ENCODE data around the gene NECTIN3. TPM values are rescaled to one million over a fixed set of nuclear protein-coding genes. Genes with fewer than 3 reads are reported as not detected.

Gene NECTIN3
- total RNA-seq, 1 donor from 2014 or later = 0.68 TPM

- ATAC-seq = no peak
These were observed 13.3 kb downstream of the NECTIN3 start for GRCh38 chr3:111084911-111085310.

GRCh38 chr3:111087924-111088469 is 16.4 kb downstream of the NECTIN3 start:
- no peak for ATAC-seq

- ATAC-seq = no peak
These were observed 25.0 kb downstream of the NECTIN3 start for GRCh38 chr3:111096487-111097209.

- ATAC-seq = no peak
These were observed 32.2 kb downstream of the NECTIN3 start for GRCh38 chr3:111103807-111104206.

GRCh38 chr3:111106993-111107661 is 35.5 kb downstream of the NECTIN3 start:
- ATAC-seq = no peak

GRCh38 chr3:111107662-111108035 is 36.0 kb downstream of the NECTIN3 start:
- ATAC-seq = no peak

- ATAC-seq = no peak
These were observed 41.3 kb downstream of the NECTIN3 start for GRCh38 chr3:111112913-111113312.

- ATAC-seq = no peak
These were observed 57.3 kb downstream of the NECTIN3 start for GRCh38 chr3:111128884-111129283.

GRCh38 chr3:111130827-111131226 is 59.2 kb downstream of the NECTIN3 start:
- no peak for ATAC-seq

GRCh38 chr3:111134302-111134701 is 62.7 kb downstream of the NECTIN3 start:
- ATAC-seq = no peak

GRCh38 chr3:111151438-111151837 is 79.8 kb downstream of the NECTIN3 start:
- ATAC-seq = no peak

GRCh38 chr3:111152496-111152895 is 80.9 kb downstream of the NECTIN3 start:
- ATAC-seq = no peak

- no peak for ATAC-seq
These were observed 84.9 kb downstream of the NECTIN3 start for GRCh38 chr3:111156517-111156916.

GRCh38 chr3:111159391-111159790 is 87.8 kb downstream of the NECTIN3 start:
- no peak for ATAC-seq

GRCh38 chr3:111164621-111165020 is 93.0 kb downstream of the NECTIN3 start:
- no peak for ATAC-seq

GRCh38 chr3:111165411-111165810 is 93.8 kb downstream of the NECTIN3 start:
- no peak for ATAC-seq

GRCh38 chr3:111173328-111173900 is 101.8 kb downstream of the NECTIN3 start:
- ATAC-seq = no peak

GRCh38 chr3:111173906-111174305 is 102.3 kb downstream of the NECTIN3 start:
- ATAC-seq = no peak

GRCh38 chr3:111190518-111190917 is 118.9 kb downstream of the NECTIN3 start:
- no peak for ATAC-seq

GRCh38 chr3:111193472-111193871 is 121.9 kb downstream of the NECTIN3 start:
- no peak for ATAC-seq

- no peak for ATAC-seq
These were observed 122.4 kb downstream of the NECTIN3 start for GRCh38 chr3:111194048-111194447.

GRCh38 chr3:111197485-111197884 is 125.9 kb downstream of the NECTIN3 start:
- ATAC-seq = no peak

GRCh38 chr3:111200027-111200426 is 128.4 kb downstream of the NECTIN3 start:
- ATAC-seq = no peak

Data from esophagus mucosa (tissue), 1 donor.